RWPE1 (cell line): Measurements from ENCODE around the gene VGF.

ENCODE experiments used
- CTCF ChIA-PET: fragments of 350-600 bp; sonication (Branson Sonifier 250); formaldehyde crosslinking; extraction: SDS; loops from one replicate; lab custom pipeline; 2021; lab: Yijun Ruan, JAX
- POLR2A ChIA-PET: fragments of 400-600 bp; formaldehyde crosslinking; extraction: SDS; loops from one replicate; lab custom pipeline; 2020; ENCODE audit warnings: antibody characterized with exemption; ENCODE audit not compliant: low non-redundant PET; lab: Yijun Ruan, JAX
- DNase-seq: peaks from one replicate; pipeline ENCODE4 v3.0.0; 2012; ENCODE audit warnings: low spot score
- H3K27ac ChIP-seq: fragments of 450-650 bp; 2 replicates; pipeline ENCODE4 v1.5.1; 2017
- CTCF ChIP-seq: fragments of 450-650 bp; conservative IDR thresholded peaks from 2 replicates; pipeline ENCODE4 v1.5.1; 2017; ENCODE audit warnings: low read depth, mild to moderate bottlenecking

The VGF gene

GRCh38 chr7:101127460-101128039, 37.8 kb downstream of the VGF start:
- POLR2A ChIA-PET: no interaction called here

GRCh38 chr7:101126651-101127459, 38.5 kb downstream of the VGF start, which contains the start of gene SERPINE1:
TSS of gene SERPINE1 (plus strand) at chr7:101127104. CDS start at chr7:101128394, 1,290 bp downstream.
- ChIA-PET CTCF (interaction anchor here (0.6 to 1.0 kb wide), 3 partner anchors 10 to 29 kb away, joined by 3 to 6 read pairs (median 5); no protein-coding TSS in a partner anchor), POLR2A (interaction anchor here (1.3 kb wide), 1 partner anchor 18 kb away, joined by 3 read pairs; no protein-coding TSS in a partner anchor)
- no peak for TF ChIP-seq CTCF
- H3K27ac ChIP-seq: peak within 1 kb of the TSS; percentile 97
- DNase-seq: peak; percentile 99

More at GRCh38 chr7:101127460-101128039, 37.8 kb downstream of the VGF start:
- peak overlapping the region; percentile 97 for H3K27ac ChIP-seq
- no peak for TF ChIP-seq CTCF
- CTCF ChIA-PET: interaction anchor here (1.0 kb wide), 1 partner anchor 11 kb away, joined by 6 read pairs; no protein-coding TSS in a partner anchor
- no peak for DNase-seq

DNA sequence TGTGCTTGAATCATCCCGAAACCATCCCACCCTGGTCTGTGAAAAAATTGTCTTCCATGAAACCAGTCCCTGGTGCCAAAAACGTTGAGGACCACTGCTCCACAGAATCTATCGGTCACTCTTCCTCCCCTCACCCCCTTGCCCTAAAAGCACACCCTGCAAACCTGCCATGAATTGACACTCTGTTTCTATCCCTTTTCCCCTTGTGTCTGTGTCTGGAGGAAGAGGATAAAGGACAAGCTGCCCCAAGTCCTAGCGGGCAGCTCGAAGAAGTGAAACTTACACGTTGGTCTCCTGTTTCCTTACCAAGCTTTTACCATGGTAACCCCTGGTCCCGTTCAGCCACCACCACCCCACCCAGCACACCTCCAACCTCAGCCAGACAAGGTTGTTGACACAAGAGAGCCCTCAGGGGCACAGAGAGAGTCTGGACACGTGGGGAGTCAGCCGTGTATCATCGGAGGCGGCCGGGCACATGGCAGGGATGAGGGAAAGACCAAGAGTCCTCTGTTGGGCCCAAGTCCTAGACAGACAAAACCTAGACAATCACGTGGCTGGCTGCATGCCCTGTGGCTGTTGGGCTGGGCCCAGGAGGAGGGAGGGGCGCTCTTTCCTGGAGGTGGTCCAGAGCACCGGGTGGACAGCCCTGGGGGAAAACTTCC, 39.2 kb downstream of the VGF start:
- H3K27ac ChIP-seq: peak overlapping the region; percentile 97
- POLR2A ChIA-PET: interaction anchor here (1.3 kb wide), 1 partner anchor 17 kb away, joined by 3 read pairs; no protein-coding TSS in a partner anchor
- CTCF ChIA-PET: interaction anchor here (0.6 to 1.0 kb wide), 2 partner anchors 11 to 30 kb away, joined by 3 to 5 read pairs; no protein-coding TSS in a partner anchor
- TF ChIP-seq CTCF: no peak
- DNase-seq: peak; percentile 68

DNA sequence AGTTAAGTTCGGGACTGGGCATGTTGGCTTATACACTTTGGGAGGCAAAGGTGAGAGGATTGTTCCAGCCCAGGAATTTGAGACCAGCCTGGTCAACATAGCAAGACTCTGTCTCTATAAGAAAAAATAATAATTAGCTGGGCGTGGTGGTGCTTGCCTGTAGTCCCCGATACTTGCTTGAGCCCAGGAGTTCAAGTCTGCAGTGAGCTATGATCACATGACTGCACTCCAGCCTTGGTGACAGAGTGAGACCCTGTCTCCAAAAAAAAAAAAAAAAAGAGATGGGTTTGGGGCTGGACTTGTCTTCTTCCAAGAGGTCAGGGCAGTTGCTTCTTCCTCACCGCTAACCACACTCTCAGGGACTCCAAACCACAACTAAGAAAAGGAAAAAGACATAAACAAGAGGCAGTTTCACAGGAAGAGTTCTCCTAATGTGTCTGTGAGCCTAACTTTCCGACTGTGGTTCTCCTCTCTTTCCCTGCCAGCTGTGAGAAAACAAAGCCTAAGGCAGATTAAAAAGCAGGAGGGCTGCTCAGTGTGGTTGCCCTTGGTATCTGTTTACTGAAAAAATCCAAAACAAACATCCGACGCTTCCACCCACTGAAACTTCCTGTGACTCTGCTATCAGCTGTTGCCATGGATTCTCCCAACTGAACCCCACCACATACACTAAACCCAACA, 40.9 kb downstream of the VGF start:
- no peak for TF ChIP-seq CTCF
- H3K27ac ChIP-seq: peak overlapping the region; percentile 97
- no peak for DNase-seq
- ChIA-PET POLR2A (interaction anchor here (0.7 kb wide), 1 partner anchor 40 kb away, joined by 7 read pairs; no protein-coding TSS in a partner anchor), CTCF (no interaction called here)

DNA sequence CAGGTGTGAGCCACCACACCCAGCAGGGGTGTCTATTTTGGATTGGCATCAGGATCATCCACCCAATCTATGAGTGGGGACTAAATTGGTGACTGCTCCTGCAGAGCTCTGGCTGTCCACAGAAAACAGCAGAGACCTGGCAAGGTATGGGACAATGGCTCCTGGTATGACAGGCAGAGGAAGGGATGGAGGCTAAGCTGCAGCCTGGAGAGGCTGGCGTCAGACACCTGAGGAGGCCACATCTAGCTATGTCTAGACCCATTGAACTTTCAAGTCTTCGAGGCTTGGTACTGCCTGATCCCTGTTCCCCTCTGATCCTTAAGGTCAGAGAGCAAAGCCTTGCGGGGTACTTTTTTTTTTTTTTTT, 41.7 kb downstream of the VGF start:
- H3K27ac ChIP-seq: peak overlapping the region; percentile 97
- POLR2A ChIA-PET: interaction anchor here (0.6 to 0.7 kb wide), 2 partner anchors 176 to 234 kb away, joined by 3 to 5 read pairs; partner anchors contain the start of gene UFSP1
- no peak for TF ChIP-seq CTCF
- CTCF ChIA-PET: interaction anchor here (0.7 kb wide), 2 partner anchors 20 to 121 kb away, joined by 3 read pairs; partner anchors contain the start of gene FIS1
- DNase-seq: no peak
